ENCODE results near the gene BCOR.

DNA sequence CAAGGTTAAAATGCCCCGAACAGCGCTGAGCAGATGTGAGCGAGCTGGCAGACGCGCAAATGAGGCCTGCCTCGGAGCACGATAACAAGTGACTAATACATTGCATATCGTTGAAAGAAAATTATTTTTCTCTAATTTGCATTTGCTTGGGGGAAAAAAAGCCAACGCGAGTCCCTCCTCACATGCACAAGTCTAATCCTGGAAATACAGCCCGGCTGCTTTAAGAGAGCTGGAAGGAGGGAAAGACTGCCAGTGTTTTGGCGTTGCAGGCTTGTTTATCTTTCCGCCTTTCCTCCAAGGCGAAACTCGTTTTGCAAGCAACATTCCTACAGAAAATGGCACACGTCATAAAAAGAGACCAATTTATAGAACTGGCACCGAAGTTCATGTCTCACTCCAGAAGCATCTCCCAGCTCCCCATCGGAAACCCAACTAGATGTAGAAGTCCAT, 12.6 kb downstream of the BCOR start:
- no peak for TF ChIP-seq PRPF4 (IDR thresholded peaks at IDR 0.05; ENCODE audit: low read depth, low read length, poor library complexity, severe bottlenecking)
- TF ChIP-seq SALL2 (CRISPR knock-in tag; IDR thresholded peaks at IDR 0.05): no peak
- TF ChIP-seq MYC (CRISPR knock-in tag; IDR thresholded peaks at IDR 0.05; ENCODE audit: borderline replicate concordance): no peak
- TF ChIP-seq SAFB2 (CRISPR knock-in tag; IDR thresholded peaks at IDR 0.05; ENCODE audit: borderline replicate concordance, low read depth): no peak
- no peak for TF ChIP-seq MAFK (conservative IDR thresholded peaks at IDR 0.05 in 1 of 2, IDR thresholded peaks at IDR 0.05 in 1 of 2; ENCODE audit: low read length in 2 of 2)
- no peak for TF ChIP-seq ZIK1 (CRISPR knock-in tag; IDR thresholded peaks at IDR 0.05; ENCODE audit: borderline replicate concordance, low read depth)
- no peak for TF ChIP-seq ZBTB3 (CRISPR knock-in tag; IDR thresholded peaks at IDR 0.05; ENCODE audit: borderline replicate concordance, low read depth)
